Astrocyte of the cerebellum (primary cell): ENCODE results near the gene TNIK.
"Not testable (repeated sequence)": the region's sequence is repeated elsewhere in the genome, so short reads cannot be mapped to it uniquely, and the experiment has no call there.

ENCODE experiments used
- DNase-seq: peaks from one replicate; pipeline ENCODE4 v3.0.0-alpha.2; 2011; ENCODE audit warnings: low read depth
- H3K4me3 ChIP-seq: 2 replicates; pipeline ENCODE4 v1.5.1; 2011; ENCODE audit warnings: mild to moderate bottlenecking, low read depth, low read length, moderate library complexity
- CTCF ChIP-seq: IDR thresholded peaks from 2 replicates; pipeline ENCODE4 v1.5.1; 2012; ENCODE audit warnings: low read length, low read depth, moderate library complexity, mild to moderate bottlenecking; ENCODE audit errors: missing control alignments
- in situ Hi-C: cut with HindIII; loops from 2 replicates; pipeline ENCODE4 v1.10.0; 2017; ENCODE audit warnings: low sequenced_read_pairs

Gene TNIK

DNA sequence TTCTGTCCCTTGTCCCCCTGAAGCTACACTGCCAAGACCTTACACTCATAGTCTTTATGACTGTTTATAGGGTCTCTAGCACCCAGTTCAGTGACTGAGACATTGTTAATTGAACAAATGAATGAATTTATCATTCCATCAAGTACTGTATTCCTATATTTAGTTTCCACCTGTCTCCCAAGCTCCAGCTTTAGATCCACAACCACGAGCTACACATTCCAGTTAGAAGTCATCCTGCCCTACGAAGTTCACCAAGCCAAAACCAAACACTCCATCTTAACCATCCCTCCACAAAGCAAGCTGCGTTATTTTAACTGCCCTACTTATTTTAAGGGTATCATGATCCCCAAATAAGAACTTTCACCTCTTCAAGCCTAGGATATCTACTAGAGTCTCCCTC lies 31.3 kb downstream of the TNIK start:
- TF ChIP-seq CTCF = no peak
- DNase-seq = no peak
- in situ Hi-C loops = no loop called here
- no peak overlapping the region for H3K4me3 ChIP-seq

- DNase-seq = no peak
- no peak for TF ChIP-seq CTCF
- in situ Hi-C loops = no loop called here
- H3K4me3 ChIP-seq = no peak overlapping the region
Measured at GRCh38 chr3:171428321-171428787, 31.9 kb downstream of the TNIK start.

- in situ Hi-C loops = no loop called here
- TF ChIP-seq CTCF = no peak
- H3K4me3 ChIP-seq = no peak overlapping the region
- no peak for DNase-seq
Measured at GRCh38 chr3:171427771-171428320, 32.4 kb downstream of the TNIK start.

DNA sequence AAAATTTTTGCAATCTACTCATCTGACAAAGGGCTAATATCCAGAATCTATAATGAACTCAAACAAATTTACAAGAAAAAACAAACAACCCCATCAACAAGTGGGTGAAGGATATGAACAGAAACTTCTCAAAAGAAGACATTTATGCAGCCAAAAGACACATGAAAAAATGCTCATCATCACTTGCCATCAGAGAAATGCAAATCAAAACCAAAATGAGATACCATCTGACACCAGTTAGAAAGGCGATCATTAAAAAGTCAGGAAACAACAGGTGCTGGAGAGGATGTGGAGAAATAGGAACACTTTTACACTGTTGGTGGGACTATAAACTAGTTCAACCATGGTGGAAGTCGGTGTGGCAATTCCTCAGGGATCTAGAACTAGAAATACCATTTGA lies 36.1 kb downstream of the TNIK start:
- DNase-seq, in situ Hi-C loops, H3K4me3 ChIP-seq: not testable (repeated sequence)

- in situ Hi-C loops, H3K4me3 ChIP-seq, DNase-seq: not testable (repeated sequence)
Measured at GRCh38 chr3:171422855-171423254, 37.4 kb downstream of the TNIK start.

DNA sequence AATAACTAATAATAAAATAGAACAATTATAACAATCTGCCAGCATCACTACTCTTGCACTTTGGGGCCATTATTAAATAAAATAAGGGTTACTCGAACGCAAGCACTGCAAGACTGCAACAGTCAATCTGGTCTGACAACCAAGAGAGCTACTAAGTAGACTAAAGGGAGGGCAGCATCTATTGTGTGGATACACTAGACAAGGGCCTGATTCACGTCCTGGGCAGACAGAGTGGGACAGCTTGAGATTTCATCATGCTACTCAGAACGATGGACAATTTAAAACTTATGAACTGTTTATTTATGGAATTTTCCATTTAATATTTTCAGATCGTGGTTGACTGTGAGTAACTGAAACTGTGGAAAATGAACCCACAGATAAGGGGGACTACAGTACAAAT lies 39.5 kb downstream of the TNIK start:
- TF ChIP-seq CTCF = no peak
- no peak overlapping the region for H3K4me3 ChIP-seq
- DNase-seq = no peak
- in situ Hi-C loops = no loop called here

DNA sequence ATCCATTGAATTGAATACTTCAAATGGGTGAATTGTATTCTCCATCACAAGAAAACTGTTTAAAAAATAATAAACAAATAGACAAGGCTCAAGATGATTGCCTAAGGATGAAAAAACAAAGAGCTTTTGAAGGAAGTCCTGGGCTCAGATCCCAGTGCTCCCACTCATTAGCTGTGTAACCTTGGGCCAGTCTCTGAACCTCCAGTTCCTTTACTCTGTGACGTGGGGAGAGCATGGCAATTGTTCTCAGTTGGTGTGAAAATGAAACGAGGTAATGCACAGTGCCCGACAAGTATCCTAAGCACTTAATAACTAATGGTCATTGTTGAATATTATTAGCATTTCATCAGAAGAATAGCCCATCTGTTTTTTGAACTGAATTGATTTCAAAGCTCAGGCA lies 40.7 kb downstream of the TNIK start:
- TF ChIP-seq CTCF = no peak
- in situ Hi-C loops = no loop called here
- H3K4me3 ChIP-seq = no peak overlapping the region
- no peak for DNase-seq

- TF ChIP-seq CTCF = no peak
- peak; percentile 16 for DNase-seq
- no peak overlapping the region for H3K4me3 ChIP-seq
- in situ Hi-C loops = no loop called here
Measured at GRCh38 chr3:171417813-171418212, 42.4 kb downstream of the TNIK start.
